ENCODE data around the gene CXCL1. TPM values are rescaled to one million over a fixed set of nuclear protein-coding genes. Genes with fewer than 3 reads are reported as not detected.

The CXCL1 gene
- total RNA-seq, 1 donor from 2014 or later, result 7.0 TPM

- no peak for TF ChIP-seq CTCF (IDR thresholded peaks at IDR 0.05)
- intact Hi-C loops (cut with DNase I), result no loop called here
- no peaks in the 10 kb centered on the region for H3K9me3 ChIP-seq
- no peak overlapping the region for H3K4me3 ChIP-seq
- no peak overlapping the region for H3K27ac ChIP-seq
- DNase-seq (no peak), ATAC-seq (no peak)
- no peaks in the 10 kb centered on the region for H3K4me1 ChIP-seq
- H3K36me3 ChIP-seq, result no peaks in the 10 kb centered on the region
- no peaks in the 10 kb centered on the region for H3K27me3 ChIP-seq (ENCODE audit: low read depth)
Measured at GRCh38 chr4:73901031-73901430, 31.8 kb downstream of the CXCL1 start.

- Histone ChIP-seq H3K27me3 (ENCODE audit: low read depth) (no peaks in the 10 kb centered on the region), H3K36me3 (no peaks in the 10 kb centered on the region), H3K9me3 (no peaks in the 10 kb centered on the region), H3K27ac (no peak overlapping the region), H3K4me1 (no peaks in the 10 kb centered on the region), H3K4me3 (no peak overlapping the region)
- intact Hi-C loops (cut with DNase I), result no loop called here
- ATAC-seq, result no peak
- no peak for DNase-seq
- no peak for TF ChIP-seq CTCF (IDR thresholded peaks at IDR 0.05)
Measured at GRCh38 chr4:73902038-73902637, 32.9 kb downstream of the CXCL1 start.

GRCh38 chr4:73902817-73903547, 33.8 kb downstream of the CXCL1 start:
- intact Hi-C loops (cut with DNase I), result no loop called here
- ATAC-seq, result no peak
- no peak for TF ChIP-seq CTCF (IDR thresholded peaks at IDR 0.05)
- no peak overlapping the region for H3K4me3 ChIP-seq
- H3K27me3 ChIP-seq (ENCODE audit: low read depth), result no peaks in the 10 kb centered on the region
- H3K27ac ChIP-seq, result no peak overlapping the region
- H3K9me3 ChIP-seq, result no peaks in the 10 kb centered on the region
- no peaks in the 10 kb centered on the region for H3K4me1 ChIP-seq
- no peaks in the 10 kb centered on the region for H3K36me3 ChIP-seq
- no peak for DNase-seq

- no peak overlapping the region for H3K4me3 ChIP-seq
- no peak overlapping the region for H3K27ac ChIP-seq
- no peaks in the 10 kb centered on the region for H3K27me3 ChIP-seq (ENCODE audit: low read depth)
- DNase-seq (no peak), ATAC-seq (no peak)
- no peaks in the 10 kb centered on the region for H3K4me1 ChIP-seq
- intact Hi-C loops (cut with DNase I), result no loop called here
- TF ChIP-seq CTCF (IDR thresholded peaks at IDR 0.05), result no peak
- H3K9me3 ChIP-seq, result no peaks in the 10 kb centered on the region
- no peaks in the 10 kb centered on the region for H3K36me3 ChIP-seq
Measured at GRCh38 chr4:73904491-73904890, 35.3 kb downstream of the CXCL1 start.

- no peak overlapping the region for H3K27ac ChIP-seq
- no peak overlapping the region for H3K4me3 ChIP-seq
- DNase-seq (no peak), ATAC-seq (no peak)
- no peak for TF ChIP-seq CTCF (IDR thresholded peaks at IDR 0.05)
- no peaks in the 10 kb centered on the region for H3K4me1 ChIP-seq
- no peaks in the 10 kb centered on the region for H3K9me3 ChIP-seq
- no peaks in the 10 kb centered on the region for H3K27me3 ChIP-seq (ENCODE audit: low read depth)
- intact Hi-C loops (cut with DNase I), result no loop called here
- H3K36me3 ChIP-seq, result no peaks in the 10 kb centered on the region
Measured at GRCh38 chr4:73908965-73909364, 39.8 kb downstream of the CXCL1 start.
